HG03520 (cell line): Measurements from ENCODE around the gene SIK2.
"Not testable (repeated sequence)": the region's sequence is repeated elsewhere in the genome, so short reads cannot be mapped to it uniquely, and the experiment has no call there.

Experiments
- ATAC-seq: cut with Tn5 transposase; IDR thresholded peaks from one replicate; pipeline ENCODE4 v1.9.1; 2021; ENCODE audit warnings: mild to moderate bottlenecking, moderate library complexity; ENCODE audit not compliant: unreplicated experiment

Gene SIK2

GRCh38 chr11:111694851-111695250, 92.6 kb downstream of the SIK2 start:
- no peak for ATAC-seq

GRCh38 chr11:111696556-111696955, 94.3 kb downstream of the SIK2 start:
- no peak for ATAC-seq

GRCh38 chr11:111697933-111698371, 95.7 kb downstream of the SIK2 start:
- no peak for ATAC-seq

GRCh38 chr11:111698852-111699559, 96.8 kb downstream of the SIK2 start:
- ATAC-seq, result no peak

GRCh38 chr11:111699579-111700156, 97.4 kb downstream of the SIK2 start:
- no peak for ATAC-seq

- no peak for ATAC-seq
Observed at GRCh38 chr11:111700162-111700561, 97.9 kb downstream of the SIK2 start.

GRCh38 chr11:111702623-111703022, 100.4 kb downstream of the SIK2 start:
- no peak for ATAC-seq

- no peak for ATAC-seq
Observed at GRCh38 chr11:111703576-111703975, 101.3 kb downstream of the SIK2 start.

- ATAC-seq, result no peak
Observed at GRCh38 chr11:111707039-111707690, 104.9 kb downstream of the SIK2 start.

- no peak for ATAC-seq
Observed at GRCh38 chr11:111707691-111708067, 105.4 kb downstream of the SIK2 start.

- no peak for ATAC-seq
Observed at GRCh38 chr11:111714522-111714921, 112.3 kb downstream of the SIK2 start.

- no peak for ATAC-seq
Observed at GRCh38 chr11:111715142-111715816, 113.0 kb downstream of the SIK2 start.

GRCh38 chr11:111717660-111718059, 115.4 kb downstream of the SIK2 start:
- not testable (repeated sequence) for ATAC-seq

- ATAC-seq, result no peak
Observed at GRCh38 chr11:111718436-111718835, 116.2 kb downstream of the SIK2 start.

- no peak for ATAC-seq
Observed at GRCh38 chr11:111718859-111719258, 116.6 kb downstream of the SIK2 start.

- ATAC-seq, result no peak
Observed at GRCh38 chr11:111719379-111719778, 117.1 kb downstream of the SIK2 start.

GRCh38 chr11:111720801-111721494, 118.7 kb downstream of the SIK2 start:
- no peak for ATAC-seq

- no peak for ATAC-seq
Observed at GRCh38 chr11:111722501-111722900, 120.3 kb downstream of the SIK2 start.

- no peak for ATAC-seq
Observed at GRCh38 chr11:111723595-111723994, 121.3 kb downstream of the SIK2 start.

GRCh38 chr11:111724615-111725129, 122.4 kb downstream of the SIK2 start:
- no peak for ATAC-seq

GRCh38 chr11:111725621-111726020, 123.4 kb downstream of the SIK2 start:
- no peak for ATAC-seq
